Endothelial cell of umbilical vein (primary cell): ENCODE measurements around the gene SPSB1. TPM values are rescaled to one million over a fixed set of nuclear protein-coding genes. Genes with fewer than 3 reads are reported as not detected.

ENCODE experiments used
- BruUV-seq: library from RNA; stranded (reverse); fragments of 400-500 nt; replicated peaks from 2 replicates; lab custom pipeline; 2021; lab: Mats Ljungman, UMichigan
- CTCF ChIA-PET: fragments of 300-600, 350-600 bp; sonication (Branson Sonifier 250); formaldehyde crosslinking; loops from one replicate; lab custom pipeline; 2021; ENCODE audit warnings: antibody characterized with exemption, inconsistent platforms; lab: Charles Lee
- POLR2A ChIA-PET: fragments of 300-600, 350-600 bp; sonication (Branson Sonifier 250); formaldehyde crosslinking; loops from one replicate; lab custom pipeline; 2021; ENCODE audit warnings: antibody characterized with exemption, inconsistent platforms; lab: Charles Lee
- DNase-seq: peaks from one replicate; pipeline ENCODE4 v3.0.0-alpha.2; 2011; ENCODE audit warnings: low read depth, low spot score
- FAIRE-seq: peaks from 2 replicates; lab custom pipeline; 2011; peaks lifted over from hg19 to GRCh38; lab: Jason Lieb, UNC
- H2AFZ ChIP-seq: 2 replicates; pipeline ENCODE4 v1.6.0; 2012; ENCODE audit warnings: low read depth, low read length, control low read depth, inconsistent platforms
- H3K27ac ChIP-seq: 2 replicates; pipeline ENCODE4 v1.5.1; 2011; ENCODE audit warnings: low read depth, mild to moderate bottlenecking, control low read depth, low read length, moderate library complexity; ENCODE audit not compliant: insufficient read depth
- H3K27me3 ChIP-seq, 2 experiments: 2 replicates each; pipeline versions ENCODE4 v1.6.0 to v1.6.1; 2011; ENCODE audit warnings: low read length in 2 of 2, mixed read lengths in 1 of 2; ENCODE audit not compliant: control insufficient read depth in 2 of 2, insufficient read depth in 2 of 2
- H3K36me3 ChIP-seq, 2 experiments: 2 replicates in 1 of 2; 3 replicates in 1 of 2; pipeline ENCODE4 v1.5.1; 2011; ENCODE audit warnings: low read length in 2 of 2, mild to moderate bottlenecking in 1 of 2, moderate library complexity in 1 of 2; ENCODE audit not compliant: control insufficient read depth in 2 of 2, insufficient read depth in 2 of 2; ENCODE audit errors: extremely low read depth in 1 of 2
- H3K4me1 ChIP-seq: 3 replicates; pipeline ENCODE4 v1.5.1; 2011; ENCODE audit warnings: mild to moderate bottlenecking, low read length; ENCODE audit not compliant: control insufficient read depth, insufficient read depth; ENCODE audit errors: extremely low read depth
- H3K4me2 ChIP-seq: 2 replicates; pipeline ENCODE4 v1.6.1; 2011; ENCODE audit warnings: low read length, control low read depth, mixed read lengths; ENCODE audit not compliant: insufficient read depth
- H3K4me3 ChIP-seq, 3 experiments: fragments of 200-600 bp in 1 of 3; sonication (generic), shearing (Covaris generic) in 1 of 3; replicated peaks in 1 of 3; 2 replicates each; pipeline ENCODE4 v1.5.1; 2011 to 2016; ENCODE audit warnings: control low read depth in 3 of 3, low read length in 3 of 3, mild to moderate bottlenecking in 2 of 3, inconsistent platforms in 1 of 3, low read depth in 1 of 3, moderate library complexity in 1 of 3; ENCODE audit not compliant: insufficient read depth in 1 of 3
- H3K79me2 ChIP-seq: 2 replicates; pipeline ENCODE4 v1.6.0; 2012; ENCODE audit warnings: low read length, inconsistent platforms; ENCODE audit not compliant: control insufficient read depth, insufficient read depth
- H3K9ac ChIP-seq: replicated peaks from 2 replicates; pipeline ENCODE3; 2011; ENCODE audit warnings: low read length, control low read depth; ENCODE audit not compliant: insufficient read depth; ENCODE audit errors: extremely low read depth
- H3K9me1 ChIP-seq: replicated peaks from 3 replicates; pipeline ENCODE4 v1.6.0; 2011; ENCODE audit warnings: mild to moderate bottlenecking, low read length; ENCODE audit not compliant: control insufficient read depth, insufficient read depth; ENCODE audit errors: extremely low read depth
- H3K9me3 ChIP-seq: replicated peaks from 2 replicates; pipeline ENCODE4 v1.5.1; 2012; ENCODE audit warnings: low read length, inconsistent platforms; ENCODE audit not compliant: control insufficient read depth, insufficient read depth
- H4K20me1 ChIP-seq: replicated peaks from 2 replicates; pipeline ENCODE3; 2011; ENCODE audit warnings: mild to moderate bottlenecking, low read length; ENCODE audit not compliant: control insufficient read depth, insufficient read depth; ENCODE audit errors: extremely low read depth
- EZH2 ChIP-seq: IDR thresholded peaks from 2 replicates; pipeline ENCODE4 v1.6.1; 2012; ENCODE audit warnings: borderline replicate concordance, low read depth, mild to moderate bottlenecking, moderate library complexity, low read length, inconsistent platforms; ENCODE audit not compliant: severe bottlenecking
- FOS ChIP-seq: IDR thresholded peaks from 2 replicates; pipeline ENCODE4 v1.6.1; 2011; ENCODE audit warnings: mild to moderate bottlenecking, low read length, moderate library complexity, borderline replicate concordance; ENCODE audit not compliant: insufficient read depth
- GATA2 ChIP-seq: IDR thresholded peaks from 2 replicates; pipeline ENCODE4 v1.7.0; 2011; ENCODE audit warnings: low read depth, mild to moderate bottlenecking, moderate library complexity, mixed read lengths, low read length; ENCODE audit not compliant: insufficient read length, insufficient read depth
- JUN ChIP-seq: IDR thresholded peaks from 2 replicates; pipeline ENCODE4 v1.6.1; 2011; ENCODE audit warnings: borderline replicate concordance, low read depth; ENCODE audit not compliant: insufficient read length, insufficient read depth
- MAX ChIP-seq: IDR thresholded peaks from 2 replicates; pipeline ENCODE4 v1.6.1; 2011; ENCODE audit not compliant: insufficient read depth, insufficient read length
- MYC ChIP-seq: IDR thresholded peaks from one replicate; pipeline ENCODE4 v1.6.1; 2011; ENCODE audit warnings: mild to moderate bottlenecking, low read depth, low read length
- POLR2A ChIP-seq: IDR thresholded peaks from 2 replicates; pipeline ENCODE4 v1.6.1; 2012; ENCODE audit warnings: low read depth, mild to moderate bottlenecking, control low read depth, low read length
- POLR2AphosphoS5 ChIP-seq: IDR thresholded peaks from 2 replicates; pipeline ENCODE4 v1.6.1; 2012; ENCODE audit warnings: low read depth, mild to moderate bottlenecking, control low read depth, low read length, moderate library complexity; ENCODE audit not compliant: insufficient read depth
- dilution Hi-C: fragments of 300-500 bp; cut with MboI; formaldehyde crosslinking; loops from one replicate; pipeline ENCODE4 v1.15.0; 2019; ENCODE audit warnings: low sequenced_read_pairs; ENCODE audit not compliant: extremely low pct_ligation_motif_present
- intact Hi-C: fragments of 100-400 bp; cut with micrococcal nuclease; formaldehyde crosslinking; loops from one replicate; pipeline ENCODE4 v1.10.0; 2022
- polyA plus RNA-seq, 4 experiments: library from polyadenylated mRNA; depleted of rRNA in 3 of 4; stranded (reverse) in 3 of 4; unstranded in 1 of 4; fragments of >200 nt; gene quantifications; 2 replicates each; pipeline versions ENCODE4 v1.2.1 to v1.2.3, GENCODE V29; 2011 to 2012; ENCODE audit warnings: missing spikeins in 1 of 4
- total RNA-seq: library from RNA; stranded (reverse); gene quantifications from 2 replicates; pipeline ENCODE4 v1.2.3, GENCODE V29; 2021
- TF ChIP-seq, protein P1 (sequence below), 2 donors: IDR thresholded peaks; 1 replicate in 1 of 2; 2 replicates in 1 of 2; pipeline ENCODE4 v1.5.1; 2011; ENCODE audit warnings: low read length in 2 of 2, mild to moderate bottlenecking in 2 of 2, moderate library complexity in 2 of 2, control low read depth in 1 of 2, inconsistent platforms in 1 of 2, low read depth in 1 of 2; ENCODE audit not compliant: insufficient read depth in 1 of 2; ENCODE audit errors: extremely low read depth in 1 of 2

SPSB1 gene
- total and polyA plus RNA-seq, 2 donors (not counting 3 experiments of a cell fraction or from before 2014, with no cell fraction given) = 41.9 to 61.2 TPM

GRCh38 chr1:9249263-9249533 is 43.5 kb upstream of the SPSB1 start:
- Histone ChIP-seq H3K27me3 (no peaks in the 10 kb centered on the region), H3K4me2 (no peak overlapping the region), H4K20me1 (no peaks in the 10 kb centered on the region), H3K4me3 (no peak overlapping the region), H3K9me1 (no peaks in the 10 kb centered on the region), H3K9ac (no peak overlapping the region), H3K9me3 (no peaks in the 10 kb centered on the region), H3K79me2 (no peaks in the 10 kb centered on the region), H3K4me1 (peaks cover 4% of the 10 kb centered on the region), H3K27ac (no peak overlapping the region), H2AFZ (no peak overlapping the region), H3K36me3 (peaks cover 0 to 11% of the 10 kb centered on the region in 2 experiments)
- BruUV-seq = no TSS peak
- POLR2A ChIA-PET = no interaction called here
- TF ChIP-seq POLR2A (no peak), FOS (no peak), POLR2AphosphoS5 (no peak), MAX (no peak), GATA2 (no peak), EZH2 (no peak), JUN (no peak), MYC (no peak)
- TF ChIP-seq, protein P1, sequence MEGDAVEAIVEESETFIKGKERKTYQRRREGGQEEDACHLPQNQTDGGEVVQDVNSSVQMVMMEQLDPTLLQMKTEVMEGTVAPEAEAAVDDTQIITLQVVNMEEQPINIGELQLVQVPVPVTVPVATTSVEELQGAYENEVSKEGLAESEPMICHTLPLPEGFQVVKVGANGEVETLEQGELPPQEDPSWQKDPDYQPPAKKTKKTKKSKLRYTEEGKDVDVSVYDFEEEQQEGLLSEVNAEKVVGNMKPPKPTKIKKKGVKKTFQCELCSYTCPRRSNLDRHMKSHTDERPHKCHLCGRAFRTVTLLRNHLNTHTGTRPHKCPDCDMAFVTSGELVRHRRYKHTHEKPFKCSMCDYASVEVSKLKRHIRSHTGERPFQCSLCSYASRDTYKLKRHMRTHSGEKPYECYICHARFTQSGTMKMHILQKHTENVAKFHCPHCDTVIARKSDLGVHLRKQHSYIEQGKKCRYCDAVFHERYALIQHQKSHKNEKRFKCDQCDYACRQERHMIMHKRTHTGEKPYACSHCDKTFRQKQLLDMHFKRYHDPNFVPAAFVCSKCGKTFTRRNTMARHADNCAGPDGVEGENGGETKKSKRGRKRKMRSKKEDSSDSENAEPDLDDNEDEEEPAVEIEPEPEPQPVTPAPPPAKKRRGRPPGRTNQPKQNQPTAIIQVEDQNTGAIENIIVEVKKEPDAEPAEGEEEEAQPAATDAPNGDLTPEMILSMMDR (IDR thresholded peaks at IDR 0.05; ENCODE audit: extremely low read depth in 1 of 2, insufficient read depth in 1 of 2, low read depth in 1 of 2, low read length in 2 of 2) = no peak
- no peak for DNase-seq
- CTCF ChIA-PET = interaction anchor here (0.6 to 4.4 kb wide), 8 partner anchors 15 to 209 kb away, joined by 3 to 44 read pairs (median 7); partner anchors contain the start of gene H6PD
- intact Hi-C loops = no loop called here
- no peak for FAIRE-seq
- dilution Hi-C loops = no loop called here
